HUES6 (cell line): ENCODE data around the gene FRAS1.
"Not testable (repeated sequence)": the region's sequence is repeated elsewhere in the genome, so short reads cannot be mapped to it uniquely, and the experiment has no call there.

Experiments used
- H3K27ac ChIP-seq: 2 replicates; pipeline ENCODE4 v1.7.0; 2013; ENCODE audit warnings: low read depth, mild to moderate bottlenecking, low read length, inconsistent platforms
- H3K27me3 ChIP-seq: 2 replicates; pipeline ENCODE4 v1.6.1; 2013; ENCODE audit warnings: low read length; ENCODE audit not compliant: control insufficient read depth, insufficient read depth
- H3K36me3 ChIP-seq: 2 replicates; pipeline ENCODE4 v1.6.1; 2013; ENCODE audit warnings: low read length; ENCODE audit not compliant: control insufficient read depth, insufficient read depth
- H3K4me1 ChIP-seq: 2 replicates; pipeline ENCODE4 v1.6.1; 2013; ENCODE audit warnings: low read length; ENCODE audit not compliant: control insufficient read depth, insufficient read depth
- H3K4me3 ChIP-seq: 2 replicates; pipeline ENCODE4 v1.5.1; 2013; ENCODE audit warnings: low read depth, low read length
- H3K9ac ChIP-seq: one replicate; pipeline ENCODE4 v1.6.1; 2013; ENCODE audit warnings: mild to moderate bottlenecking, low read length
- H3K9me3 ChIP-seq: 2 replicates; pipeline ENCODE4 v1.6.1; 2013; ENCODE audit warnings: low read depth, low read length; ENCODE audit not compliant: control insufficient read depth, insufficient read depth

The FRAS1 gene

DNA sequence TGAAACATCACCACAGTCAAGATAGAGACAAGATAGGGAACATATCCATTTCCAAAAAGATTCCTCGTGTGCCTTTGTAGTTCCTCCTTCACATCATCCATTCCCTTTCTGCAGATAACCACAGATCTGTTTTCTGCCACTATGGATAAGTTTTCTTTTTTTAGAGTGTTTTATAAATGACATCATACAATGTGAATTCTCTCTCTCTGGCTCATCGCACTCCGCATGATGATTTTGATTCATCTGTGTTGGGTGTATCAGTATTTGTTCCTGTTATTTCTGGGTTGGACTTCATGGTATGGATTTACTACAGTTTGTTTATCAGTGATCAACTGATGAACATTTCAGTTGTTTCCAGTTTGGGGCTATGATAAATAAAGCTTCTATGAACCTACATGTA is 471.2 kb downstream of the FRAS1 start:
- Histone ChIP-seq H3K9ac (no peak overlapping the region), H3K4me3 (no peak overlapping the region), H3K4me1 (no peaks in the 10 kb centered on the region), H3K27ac (no peak overlapping the region), H3K36me3 (peaks cover 26% of the 10 kb centered on the region), H3K27me3 (no peaks in the 10 kb centered on the region), H3K9me3 (no peaks in the 10 kb centered on the region)

GRCh38 chr4:78529569-78530209 is 472.6 kb downstream of the FRAS1 start:
- Histone ChIP-seq H3K27ac (no peak overlapping the region), H3K4me3 (no peak overlapping the region)

GRCh38 chr4:78532046-78532445 is 474.9 kb downstream of the FRAS1 start:
- Histone ChIP-seq H3K4me3 (no peak overlapping the region), H3K27me3 (no peaks in the 10 kb centered on the region), H3K9me3 (no peaks in the 10 kb centered on the region), H3K4me1 (no peaks in the 10 kb centered on the region), H3K9ac (no peak overlapping the region), H3K36me3 (peaks cover 18% of the 10 kb centered on the region; the same call in 1 of the 2 replicates), H3K27ac (no peak overlapping the region)

More at GRCh38 chr4:78529569-78530209, 472.6 kb downstream of the FRAS1 start:
- H3K9ac ChIP-seq = no peak overlapping the region
- H3K36me3 ChIP-seq = peaks cover 24% of the 10 kb centered on the region
- no peaks in the 10 kb centered on the region for H3K4me1 ChIP-seq
- H3K27me3 ChIP-seq = no peaks in the 10 kb centered on the region
- H3K9me3 ChIP-seq = no peaks in the 10 kb centered on the region

DNA sequence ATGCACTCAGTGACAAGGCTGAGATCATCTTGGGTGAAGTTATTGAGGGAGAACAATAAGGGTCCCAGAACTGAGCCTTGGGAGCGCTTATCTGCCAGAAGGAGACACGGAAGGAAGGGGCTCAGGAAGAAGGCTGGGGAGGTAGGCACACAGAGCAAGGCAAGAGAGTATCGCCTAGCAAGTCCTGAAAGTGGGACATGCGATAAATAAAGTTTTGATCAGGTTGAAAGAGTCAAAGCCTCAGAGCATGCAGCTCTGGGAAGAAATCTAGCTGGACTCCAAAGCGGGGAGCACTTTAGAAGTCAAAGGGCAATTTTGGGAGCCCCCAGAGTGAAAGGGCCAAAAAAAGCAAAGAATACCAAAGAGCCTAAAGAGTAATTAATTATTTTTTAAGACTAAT is 476.7 kb downstream of the FRAS1 start:
- Histone ChIP-seq H3K9me3 (no peaks in the 10 kb centered on the region), H3K9ac (no peak overlapping the region)

GRCh38 chr4:78534286-78534955 is 477.3 kb downstream of the FRAS1 start:
- no peak overlapping the region for H3K27ac ChIP-seq
- H3K4me3 ChIP-seq = no peak overlapping the region
- no peaks in the 10 kb centered on the region for H3K4me1 ChIP-seq
- no peak overlapping the region for H3K9ac ChIP-seq
- no peaks in the 10 kb centered on the region for H3K27me3 ChIP-seq
- H3K9me3 ChIP-seq = no peaks in the 10 kb centered on the region
- H3K36me3 ChIP-seq = peaks cover 25% of the 10 kb centered on the region; the same call in 1 of the 2 replicates

More for the DNA sequence above, 476.7 kb downstream of the FRAS1 start:
- peaks cover 19% of the 10 kb centered on the region; the same call in 1 of the 2 replicates for H3K36me3 ChIP-seq
- no peaks in the 10 kb centered on the region for H3K4me1 ChIP-seq
- H3K4me3 ChIP-seq = no peak overlapping the region
- H3K27me3 ChIP-seq = no peaks in the 10 kb centered on the region
- no peak overlapping the region for H3K27ac ChIP-seq

DNA sequence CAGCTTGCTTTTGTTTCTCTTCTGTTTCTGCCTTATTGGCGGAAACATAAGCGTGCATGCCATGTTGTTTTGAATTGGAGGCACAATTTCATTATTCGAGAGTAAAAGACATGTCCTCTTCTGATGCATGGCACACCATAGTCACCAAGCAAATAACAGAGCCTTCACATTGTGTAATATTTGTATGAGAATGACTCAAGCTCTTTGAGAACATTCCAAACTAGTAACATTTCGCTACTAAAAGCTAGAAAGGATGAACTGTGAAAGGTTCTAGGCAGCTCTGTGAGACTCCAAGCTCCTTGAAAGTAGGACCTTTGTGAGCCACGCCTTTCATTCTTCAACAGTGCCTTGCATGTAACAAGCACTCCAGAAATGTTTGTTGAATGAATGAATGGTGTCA is 485.2 kb downstream of the FRAS1 start:
- Histone ChIP-seq H3K9ac (no peak overlapping the region), H3K27me3 (no peaks in the 10 kb centered on the region), H3K9me3 (0 out of 2 replicates have a peak, but pooled peaks cover 5% of the 10 kb centered on the region), H3K27ac (no peak overlapping the region), H3K4me3 (no peak overlapping the region), H3K36me3 (peaks cover 16% of the 10 kb centered on the region), H3K4me1 (no peaks in the 10 kb centered on the region)

- Histone ChIP-seq H3K36me3 (peaks cover 16% of the 10 kb centered on the region), H3K4me1 (no peaks in the 10 kb centered on the region), H3K27me3 (no peaks in the 10 kb centered on the region), H3K9ac (no peak overlapping the region), H3K4me3 (no peak overlapping the region), H3K27ac (no peak overlapping the region), H3K9me3 (0 out of 2 replicates have a peak, but pooled peaks cover 5% of the 10 kb centered on the region)
Observed at GRCh38 chr4:78543424-78544125, 486.5 kb downstream of the FRAS1 start.

GRCh38 chr4:78544678-78545077 is 487.6 kb downstream of the FRAS1 start:
- H3K36me3 ChIP-seq = peaks cover 8% of the 10 kb centered on the region; the same call in 1 of the 2 replicates
- H3K27ac ChIP-seq = no peak overlapping the region
- H3K9me3 ChIP-seq = 0 out of 2 replicates have a peak, but pooled peaks cover 5% of the 10 kb centered on the region
- no peaks in the 10 kb centered on the region; the same call in 1 of the 2 replicates for H3K4me1 ChIP-seq
- H3K27me3 ChIP-seq = no peaks in the 10 kb centered on the region
- H3K4me3 ChIP-seq = no peak overlapping the region
- no peak overlapping the region for H3K9ac ChIP-seq

DNA sequence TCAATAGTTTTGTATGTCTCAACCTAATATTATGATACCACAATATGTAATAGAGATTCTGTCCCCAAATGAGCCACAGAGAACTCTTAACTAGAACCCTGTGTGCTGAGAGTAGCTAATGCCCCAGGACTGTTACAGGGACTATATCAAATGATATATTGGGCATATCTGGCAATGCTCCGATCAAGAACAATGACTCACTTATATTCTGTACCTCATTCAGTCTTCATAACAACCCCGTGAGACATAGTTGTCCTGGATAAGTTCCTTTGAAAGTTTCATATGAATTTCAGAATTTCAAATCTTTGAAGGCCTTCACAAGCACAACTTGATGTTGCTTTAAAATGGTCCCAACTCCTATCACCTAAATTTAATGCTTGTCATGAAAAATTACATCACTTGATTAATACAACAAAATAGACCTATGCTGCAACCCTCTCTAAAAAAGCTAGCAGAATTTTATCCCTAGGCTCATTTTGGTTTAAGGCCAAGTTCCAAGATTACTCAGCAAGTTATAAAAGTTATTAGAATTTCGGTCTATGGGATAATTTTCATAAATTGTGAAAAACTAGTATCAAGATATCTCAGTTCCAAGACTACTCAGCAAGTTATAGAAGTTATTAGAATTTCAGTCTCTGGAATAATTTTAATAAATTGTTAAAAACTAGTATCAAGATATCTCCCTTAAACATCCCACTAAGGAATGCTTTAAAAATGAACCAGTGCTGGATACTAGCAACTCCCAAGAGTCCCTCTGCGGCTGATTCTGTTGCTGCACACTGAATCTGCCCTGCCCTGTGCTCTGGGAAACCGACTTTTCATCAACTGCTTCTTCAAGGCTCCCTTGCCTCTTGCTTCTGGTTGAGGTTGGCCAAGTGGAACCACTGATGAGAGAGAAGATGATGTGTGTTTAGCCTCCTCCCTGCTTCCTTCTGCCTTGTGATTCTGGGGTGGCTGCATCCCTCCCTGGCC is 488.4 kb downstream of the FRAS1 start:
- H3K4me3 ChIP-seq = no peak overlapping the region
- H3K9me3 ChIP-seq = 0 out of 2 replicates have a peak, but pooled peaks cover 5% of the 10 kb centered on the region
- H3K4me1 ChIP-seq = peaks cover 8% of the 10 kb centered on the region; the same call in 1 of the 2 replicates
- no peak overlapping the region for H3K27ac ChIP-seq
- no peak overlapping the region for H3K9ac ChIP-seq
- peaks cover 1% of the 10 kb centered on the region; the same call in 1 of the 2 replicates for H3K27me3 ChIP-seq
- peaks cover 1% of the 10 kb centered on the region; the same call in 1 of the 2 replicates for H3K36me3 ChIP-seq

DNA sequence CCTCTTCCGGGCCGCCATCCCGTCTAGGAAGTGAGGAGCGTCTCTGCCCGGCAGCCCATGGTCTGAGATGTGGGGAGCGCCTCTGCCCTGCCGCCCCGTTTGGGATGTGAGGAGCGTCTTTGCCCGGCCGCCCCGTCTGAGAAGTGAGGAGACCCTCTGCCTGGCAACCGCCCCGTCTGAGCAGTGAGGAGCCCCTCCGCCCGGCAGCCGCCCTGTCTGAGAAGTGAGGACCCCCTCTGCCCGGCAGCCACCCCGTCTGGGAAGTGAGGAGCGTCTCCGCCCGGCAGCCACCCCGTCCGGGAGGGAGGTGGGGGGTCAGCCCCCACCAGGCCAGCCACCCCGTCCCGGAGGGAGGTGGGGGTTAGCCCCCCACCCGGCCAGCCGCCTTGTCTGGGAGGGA is 490.8 kb downstream of the FRAS1 start:
- H3K27ac ChIP-seq, H3K4me3 ChIP-seq, H3K9ac ChIP-seq, H3K9me3 ChIP-seq, H3K36me3 ChIP-seq: not testable (repeated sequence)
- Histone ChIP-seq H3K4me1 (peaks cover 19% of the 10 kb centered on the region), H3K27me3 (peaks cover 23% of the 10 kb centered on the region)
